ENCODE measurements around the gene CELF5. TPM values are rescaled to one million over a fixed set of nuclear protein-coding genes. Genes with fewer than 3 reads are reported as not detected.
"Not testable (repeated sequence)": the region's sequence is repeated elsewhere in the genome, so short reads cannot be mapped to it uniquely, and the experiment has no call there.

Gene CELF5
- polyA plus RNA-seq, 3 donors = 0.38 to 0.82 (median 0.54) TPM

- no peak for DNase-seq (ENCODE audit: low read depth in 3 of 3, low spot score in 2 of 3)
These were observed 63.4 kb downstream of the CELF5 start for GRCh38 chr19:3287814-3288213.

DNA sequence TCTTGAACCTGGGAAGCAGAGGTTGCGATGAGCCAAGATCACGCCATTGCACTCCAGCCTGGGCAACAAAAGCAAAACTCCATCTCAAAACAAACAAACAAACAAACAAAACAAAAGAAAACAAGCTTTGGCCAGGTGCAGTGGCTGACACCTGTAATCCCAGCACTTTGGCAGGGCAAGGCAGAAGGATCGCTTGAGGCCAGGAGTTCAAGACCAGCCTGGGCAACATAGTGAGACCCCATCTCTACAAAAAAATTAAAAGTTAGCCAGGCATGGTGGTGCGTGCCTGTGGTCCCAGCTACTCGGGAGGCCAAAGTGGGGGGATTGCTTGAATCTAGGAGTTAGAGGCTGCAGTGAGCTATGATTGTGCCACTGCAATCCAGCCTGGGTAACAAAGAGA, 64.0 kb downstream of the CELF5 start:
- DNase-seq (ENCODE audit: low read depth in 3 of 3, low spot score in 2 of 3) = not testable (repeated sequence)

DNA sequence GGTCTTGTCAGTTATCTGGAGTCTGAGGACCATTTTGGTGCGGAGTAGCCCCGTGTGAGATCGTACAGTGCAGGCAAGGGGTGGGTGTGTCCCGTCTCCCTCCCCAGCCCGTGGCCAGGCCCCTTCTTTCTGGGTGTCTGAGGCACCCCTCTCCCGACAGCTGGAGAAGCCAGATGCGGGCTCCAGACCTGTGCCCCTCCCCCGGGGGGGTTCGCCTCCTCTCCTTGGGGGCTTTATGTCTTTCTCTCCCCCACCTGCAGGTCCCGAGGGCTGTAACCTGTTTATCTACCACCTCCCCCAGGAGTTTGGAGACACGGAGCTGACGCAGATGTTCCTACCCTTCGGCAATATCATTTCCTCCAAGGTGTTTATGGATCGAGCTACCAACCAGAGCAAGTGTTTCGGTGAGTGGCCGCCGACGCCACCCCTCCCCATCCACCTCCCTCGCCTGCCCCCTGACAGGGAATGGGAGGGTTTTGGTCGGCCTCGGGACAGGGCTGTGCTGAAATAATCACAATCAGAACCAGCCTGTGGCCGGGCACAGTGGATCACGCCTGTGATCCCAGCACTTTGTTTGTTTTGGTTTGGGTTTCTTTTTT, 65.6 kb downstream of the CELF5 start:
- DNase-seq (ENCODE audit: low read depth in 3 of 3, low spot score in 2 of 3) = no peak

- DNase-seq (ENCODE audit: low read depth in 3 of 3, low spot score in 2 of 3) = not testable (repeated sequence)
These were observed 66.4 kb downstream of the CELF5 start for GRCh38 chr19:3290858-3291257.

DNA sequence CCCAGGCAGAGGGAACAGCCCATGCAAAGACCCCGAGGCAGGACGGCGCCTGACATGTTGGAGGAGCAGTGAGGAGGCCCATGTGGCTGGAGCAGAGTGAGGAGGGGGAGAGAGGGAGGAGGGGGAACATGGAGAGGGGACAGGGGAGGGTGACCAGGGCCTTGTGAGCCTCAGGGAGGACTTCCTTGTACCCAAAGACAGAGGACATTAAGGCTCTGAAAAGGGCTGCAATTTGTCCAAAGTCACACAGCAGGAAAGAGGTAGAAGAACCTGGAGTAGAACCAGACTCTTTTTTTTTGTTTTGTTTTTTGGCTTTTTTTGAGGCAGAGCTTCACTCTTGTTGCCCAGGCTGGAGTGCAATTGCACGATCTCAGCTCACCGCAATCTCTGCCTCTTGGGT, 67.2 kb downstream of the CELF5 start:
- DNase-seq (ENCODE audit: low read depth in 3 of 3, low spot score in 2 of 3) = no peak

DNA sequence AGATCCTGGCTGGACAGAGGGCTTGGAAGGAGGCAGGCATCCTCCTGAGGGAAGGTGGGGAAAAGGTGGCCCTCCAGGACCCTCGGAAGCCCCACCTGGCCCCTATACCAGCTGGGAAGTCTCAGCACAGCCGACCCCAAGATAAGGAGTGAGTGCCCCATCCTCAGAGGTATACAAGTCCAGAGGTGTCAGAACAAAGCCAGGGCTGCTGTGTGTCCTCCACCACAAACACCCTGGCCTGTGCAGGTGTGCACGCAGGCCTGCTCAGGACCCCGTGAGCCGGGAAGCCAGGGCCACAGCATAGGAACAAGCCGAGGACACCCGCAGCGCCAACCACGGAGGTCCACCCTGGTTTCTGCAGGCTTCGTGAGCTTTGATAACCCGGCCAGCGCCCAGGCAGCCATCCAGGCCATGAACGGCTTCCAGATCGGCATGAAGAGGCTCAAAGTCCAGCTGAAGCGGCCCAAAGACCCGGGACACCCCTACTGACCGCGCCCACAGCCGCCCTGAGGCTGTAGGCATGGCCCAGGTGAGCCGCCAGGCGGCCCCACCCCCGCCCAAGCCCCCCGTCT, 68.6 kb downstream of the CELF5 start:
- DNase-seq (ENCODE audit: low read depth in 3 of 3, low spot score in 2 of 3) = no peak

- DNase-seq (ENCODE audit: low read depth in 3 of 3, low spot score in 2 of 3) = no peak
These were observed 69.1 kb downstream of the CELF5 start for GRCh38 chr19:3293560-3293959.

- no peak for DNase-seq (ENCODE audit: low read depth in 3 of 3, low spot score in 2 of 3)
These were observed 69.8 kb downstream of the CELF5 start for GRCh38 chr19:3294080-3294850.

DNA sequence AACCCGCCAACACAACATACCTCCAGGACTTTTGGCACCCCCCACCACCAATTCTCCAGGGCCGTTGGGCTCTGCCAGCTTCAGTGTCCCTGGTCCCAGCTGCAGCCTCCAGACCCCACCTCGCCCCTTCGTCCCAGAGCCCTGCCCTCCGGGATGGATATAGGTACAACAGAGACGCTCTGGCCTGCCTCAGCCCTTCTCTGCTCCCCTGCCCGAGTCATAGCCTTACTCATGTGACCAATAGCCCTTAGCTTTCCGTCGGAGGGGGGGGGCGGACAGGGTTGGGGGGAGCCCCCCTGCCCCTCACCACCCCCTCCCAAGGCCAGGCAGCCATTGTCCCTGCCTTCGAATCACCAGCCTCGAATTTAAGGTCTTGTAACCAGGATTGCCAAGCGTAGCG, 71.1 kb downstream of the CELF5 start:
- no peak for DNase-seq (ENCODE audit: low read depth in 3 of 3, low spot score in 2 of 3)

- no peak for DNase-seq (ENCODE audit: low read depth in 3 of 3, low spot score in 2 of 3)
These were observed 71.6 kb downstream of the CELF5 start for GRCh38 chr19:3296034-3296433.

- no peak for DNase-seq (ENCODE audit: low read depth in 3 of 3, low spot score in 2 of 3)
These were observed 72.0 kb downstream of the CELF5 start for GRCh38 chr19:3296446-3296845.

DNA sequence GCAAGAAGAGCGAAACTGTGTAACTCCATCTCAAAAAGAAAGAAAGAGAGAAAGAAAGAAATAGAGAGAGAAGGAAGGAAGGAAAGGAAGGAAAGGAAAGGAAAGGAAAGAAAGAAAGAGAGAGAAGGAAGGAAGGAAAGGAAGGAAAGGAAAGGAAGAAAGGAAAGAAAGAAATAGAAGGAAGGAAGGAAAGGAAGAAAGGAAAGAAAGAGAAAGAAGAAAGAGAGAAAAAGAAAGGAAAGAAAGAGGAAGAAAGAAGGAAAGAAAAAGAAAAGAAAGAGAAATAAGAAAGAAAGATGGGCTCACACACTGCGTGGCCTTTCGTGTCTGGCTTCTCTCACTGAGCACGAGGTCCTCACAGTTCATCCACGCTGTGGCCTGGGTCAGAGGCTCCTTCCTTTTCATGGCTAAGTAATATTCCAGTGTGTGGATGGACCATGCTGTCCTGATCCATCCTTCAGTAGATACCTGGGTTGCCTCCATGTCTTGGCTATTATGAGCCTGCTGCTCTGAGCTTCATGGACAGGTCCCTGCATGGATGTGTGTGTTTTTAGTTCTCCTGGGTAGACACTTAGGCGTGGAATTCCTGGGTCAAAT, 74.5 kb downstream of the CELF5 start:
- DNase-seq (ENCODE audit: low read depth in 3 of 3, low spot score in 2 of 3) = no peak

- DNase-seq (ENCODE audit: low read depth in 3 of 3, low spot score in 2 of 3) = not testable (repeated sequence)
These were observed 76.1 kb downstream of the CELF5 start for GRCh38 chr19:3300566-3300965.

DNA sequence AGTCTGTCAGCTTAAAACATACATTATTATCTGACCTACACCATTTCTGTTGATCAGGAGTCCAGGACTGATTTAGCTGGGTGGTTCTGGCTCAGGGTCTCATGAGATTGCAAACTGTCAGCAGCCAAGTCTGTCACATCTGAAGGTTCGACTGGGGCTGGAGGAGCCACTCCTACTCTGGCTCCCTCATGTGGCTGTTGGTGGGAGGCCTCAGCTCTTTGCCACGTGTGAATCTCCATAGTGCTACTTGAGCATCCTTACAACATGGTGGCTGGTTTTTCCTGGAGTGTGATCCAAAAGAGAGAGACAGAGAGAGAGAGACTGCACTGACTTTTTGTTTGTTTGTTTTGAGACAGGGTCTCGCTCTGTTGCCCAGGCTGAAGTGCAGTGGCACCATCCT, 78.3 kb downstream of the CELF5 start:
- DNase-seq (ENCODE audit: low read depth in 3 of 3, low spot score in 2 of 3) = no peak

DNA sequence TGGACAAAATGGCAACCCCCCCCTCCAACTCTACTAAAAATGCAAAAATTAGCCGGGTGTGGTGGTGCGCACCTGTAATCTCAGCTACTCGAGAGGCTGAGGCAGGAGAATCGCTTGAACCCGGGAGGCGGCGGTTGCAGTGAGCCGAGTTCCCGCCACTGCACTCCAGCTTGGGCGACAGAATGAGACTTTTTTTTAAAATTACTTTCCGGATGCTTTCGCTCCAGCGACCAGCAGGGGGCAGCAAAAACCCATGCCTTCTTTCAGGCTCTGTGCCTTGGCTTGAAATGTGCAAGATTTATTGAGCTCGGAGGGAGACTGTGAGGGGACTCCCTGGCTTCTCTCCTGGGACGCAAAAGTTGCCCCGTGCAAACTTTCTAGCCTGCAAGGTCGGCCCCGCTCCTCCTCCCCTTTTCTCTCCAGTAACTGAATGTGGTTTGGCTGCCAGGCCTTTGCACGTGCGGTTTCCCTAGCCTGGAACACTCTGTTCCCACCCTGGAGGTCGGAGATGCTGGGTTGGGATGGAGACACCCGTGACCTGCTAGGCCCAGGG, 80.5 kb downstream of the CELF5 start:
- peak in 2 of 3 donors; percentile 48 to 63 for DNase-seq (ENCODE audit: low read depth in 3 of 3, low spot score in 2 of 3)

GRCh38 chr19:3309724-3310123, 85.3 kb downstream of the CELF5 start:
- DNase-seq (ENCODE audit: low read depth in 3 of 3, low spot score in 2 of 3) = no peak

GRCh38 chr19:3310280-3310679, 85.8 kb downstream of the CELF5 start:
- no peak for DNase-seq (ENCODE audit: low read depth in 3 of 3, low spot score in 2 of 3)

DNA sequence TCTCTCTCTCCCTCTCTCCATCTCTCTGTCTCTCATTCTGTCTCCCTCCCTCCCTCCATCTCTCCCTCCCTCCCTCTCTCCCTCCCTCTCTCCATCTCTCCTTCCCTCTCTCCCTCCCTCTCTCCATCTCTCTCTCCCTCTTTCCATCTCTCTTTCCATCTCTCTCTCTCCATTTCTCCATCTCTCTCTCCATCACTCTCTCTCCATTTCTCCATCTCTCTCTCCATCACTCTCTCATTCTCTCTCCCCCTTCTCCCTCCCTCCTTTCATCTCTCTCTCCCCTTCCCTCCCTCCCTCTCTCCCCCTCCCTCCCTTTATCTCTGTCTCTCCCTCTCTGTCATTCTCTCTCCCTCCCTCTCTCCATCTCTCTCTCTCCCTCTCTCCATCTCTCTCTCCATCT, 86.2 kb downstream of the CELF5 start:
- DNase-seq (ENCODE audit: low read depth in 3 of 3, low spot score in 2 of 3) = no peak

DNA sequence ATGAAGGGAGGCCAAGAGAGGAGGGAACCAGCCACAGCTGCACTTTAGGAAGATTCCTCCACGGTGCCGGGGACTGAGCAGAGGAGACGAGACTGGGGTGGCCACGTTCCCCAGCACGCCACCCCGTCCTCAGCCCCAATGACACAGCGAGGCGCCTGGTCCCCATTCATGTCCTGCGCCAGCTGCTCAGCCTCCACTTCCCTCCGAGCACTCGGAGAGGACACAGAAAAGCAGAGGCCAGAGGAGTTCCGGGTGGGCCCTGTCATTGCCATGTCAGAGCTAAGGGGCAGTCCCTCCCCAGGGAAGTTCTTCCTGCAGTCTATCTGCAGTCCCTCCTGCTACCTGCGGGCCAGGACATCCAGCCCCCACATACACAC, 88.7 kb downstream of the CELF5 start:
- DNase-seq (ENCODE audit: low read depth in 3 of 3, low spot score in 2 of 3) = no peak

- DNase-seq (ENCODE audit: low read depth in 3 of 3, low spot score in 2 of 3) = no peak
These were observed 90.7 kb downstream of the CELF5 start for GRCh38 chr19:3314962-3315675.

DNA sequence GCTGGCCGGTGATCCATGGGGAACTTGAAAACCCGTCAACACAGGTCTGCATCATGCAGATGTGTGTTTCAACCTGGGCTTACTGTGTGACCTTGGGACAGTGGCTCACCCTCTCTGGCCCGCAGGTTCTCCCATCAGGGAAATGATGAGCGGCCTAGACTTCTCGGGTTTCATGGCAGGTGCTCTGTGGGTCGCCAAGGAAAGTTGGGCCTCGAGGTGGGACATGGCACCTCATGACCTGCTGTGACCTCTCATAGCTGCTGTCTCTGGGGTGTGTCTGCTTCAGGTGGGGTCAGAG, 91.2 kb downstream of the CELF5 start:
- DNase-seq (ENCODE audit: low read depth in 3 of 3, low spot score in 2 of 3) = no peak

Measured in right renal cortex interstitium (tissue), 3 donors.